Heart left ventricle (tissue), 16 donors: ENCODE data around the gene DLEU7. TPM values are rescaled to one million over a fixed set of nuclear protein-coding genes. Genes with fewer than 3 reads are reported as not detected.

Experiments used
- ATAC-seq, 4 donors: fragments of 200-7000 bp; cut with Tn5 transposase; one replicate each; pipeline ENCODE4 v1.9.1; 2020 to 2022; ENCODE audit warnings: moderate library complexity in 4 of 4, mild to moderate bottlenecking in 3 of 4, moderate number of reproducible peaks in 1 of 4
- DNase-seq, 5 donors: peaks; one replicate each; pipeline ENCODE4 v3.0.0-alpha.2; 2020
- H3K27ac ChIP-seq, 12 donors: fragments of 200-600 bp; sonication (generic) in 4 of 12; one replicate each; pipeline versions ENCODE4 v1.5.0 to v1.8.0; 2016 to 2022; ENCODE audit warnings: mild to moderate bottlenecking in 2 of 12
- H3K27me3 ChIP-seq, 9 donors: fragments of 200-600 bp; sonication (generic) in 2 of 9; one replicate each; pipeline versions ENCODE4 v1.5.1 to v1.8.0; 2016 to 2022; ENCODE audit warnings: mild to moderate bottlenecking in 3 of 9
- H3K36me3 ChIP-seq, 9 donors: fragments of 200-600 bp; sonication (generic) in 2 of 9; one replicate each; pipeline versions ENCODE4 v1.5.0 to v1.8.0; 2018 to 2022; ENCODE audit warnings: mild to moderate bottlenecking in 2 of 9
- H3K4me1 ChIP-seq, 12 donors: fragments of 200-600 bp; sonication (generic) in 4 of 12; one replicate each; pipeline versions ENCODE4 v1.5.0 to v1.8.0; 2016 to 2022; ENCODE audit warnings: mild to moderate bottlenecking in 3 of 12
- H3K4me3 ChIP-seq, 12 donors: fragments of 200-600 bp; sonication (generic) in 4 of 12; one replicate each; pipeline versions ENCODE4 v1.5.0 to v1.8.0; 2017 to 2022; ENCODE audit warnings: mild to moderate bottlenecking in 9 of 12, moderate library complexity in 4 of 12
- H3K9me3 ChIP-seq, 12 donors: fragments of 200-600 bp; sonication (generic) in 4 of 12; one replicate each; pipeline versions ENCODE4 v1.5.0 to v1.8.0; 2016 to 2022; ENCODE audit warnings: mild to moderate bottlenecking in 1 of 12
- POLR2A ChIP-seq, 2 donors: fragments of 450-650 bp; IDR thresholded peaks; one replicate each; pipeline ENCODE4 v1.6.1; 2017; ENCODE audit warnings: antibody characterized with exemption in 2 of 2, mild to moderate bottlenecking in 2 of 2, moderate library complexity in 2 of 2
- WGBS, 4 donors: extraction: QIAGEN DNeasy Blood & Tissue Kit in 2 of 4; methylation state at CpG; one replicate each; pipeline versions ENCODE4 v1.1.5 to v1.1.7; 2013 to 2018; 5-methylcytosine and 5-hydroxymethylcytosine counted together
- intact Hi-C, 10 donors: fragments of 100-400 bp; cut with DNase I; formaldehyde crosslinking; loops; one replicate each; pipeline versions ENCODE4 v1.11.1 to v1.14.2; 2022
- polyA plus RNA-seq, 2 donors: library from polyadenylated mRNA; stranded (reverse); fragments of 200-250 nt; gene quantifications; one replicate each; pipeline ENCODE4 v1.2.3, GENCODE V29; 2013
- total RNA-seq, 9 donors: library from RNA; depleted of rRNA in 2 of 9; stranded (reverse); fragments of >200 nt in 2 of 9; fragmentation: NEBNext Ultra II Directional in 3 of 9; extraction: Animal tissue kit (Norgen Biotek cat#: 25700) in 3 of 9; gene quantifications; one replicate each; pipeline versions ENCODE4 v1.1.0 to v1.2.4, GENCODE V29; 2016 to 2023
- TF ChIP-seq, protein P1 (sequence below), 12 donors: fragments of 200-600 bp; sonication (generic) in 4 of 12; IDR thresholded peaks; one replicate each; pipeline versions ENCODE4 v1.5.0 to v1.8.0; 2018 to 2022; ENCODE audit warnings: antibody characterized with exemption in 12 of 12, mild to moderate bottlenecking in 5 of 12
- donor health status: ischemic (EF 13 %, LVEDD 7.1; RV severe dilation, severe dysfunction).
- donor health status: healthy with polysubstance abuse.
- donor health status: DM: no; HTN: yes; CAD: no.
- donor health status: DM: no; HTN: no; CAD: no.
- donor health status: ischemic (EF 25% LVEDD 6.9; RV normal size, moderate dysfunction).
- donor health status: ischemic (EF 25% LVEDD 5.7; RV mildly dilated, moderate dysfunction).
- donor health status: healthy.
- donor health status: DM: yes; HTN: yes; CAD: no.
- donor health status: ischemic (EF 35%, LVEDD 5.7; RV mildly dilated, moderate dysfunction).
- donor health status: nonischemic (EF 11% LVEDD 7.7; RV severe dilation, severe dysfunction).
- donor health status: DM: yes; HTN: yes; CAD: no.
- donor health status: PGD.
- donor health status: ischemic (EF 29% LVEDD 5.4; RV normal size, mild dysfunction).
- donor health status: nonischemic (EF 23%, LVEDD 6.1; RV moderate dilation, normal function).

The DLEU7 gene
- total and polyA plus RNA-seq, 11 donors, result 0.06 to 0.93 (median 0.24) TPM; not detected in 7

DNA sequence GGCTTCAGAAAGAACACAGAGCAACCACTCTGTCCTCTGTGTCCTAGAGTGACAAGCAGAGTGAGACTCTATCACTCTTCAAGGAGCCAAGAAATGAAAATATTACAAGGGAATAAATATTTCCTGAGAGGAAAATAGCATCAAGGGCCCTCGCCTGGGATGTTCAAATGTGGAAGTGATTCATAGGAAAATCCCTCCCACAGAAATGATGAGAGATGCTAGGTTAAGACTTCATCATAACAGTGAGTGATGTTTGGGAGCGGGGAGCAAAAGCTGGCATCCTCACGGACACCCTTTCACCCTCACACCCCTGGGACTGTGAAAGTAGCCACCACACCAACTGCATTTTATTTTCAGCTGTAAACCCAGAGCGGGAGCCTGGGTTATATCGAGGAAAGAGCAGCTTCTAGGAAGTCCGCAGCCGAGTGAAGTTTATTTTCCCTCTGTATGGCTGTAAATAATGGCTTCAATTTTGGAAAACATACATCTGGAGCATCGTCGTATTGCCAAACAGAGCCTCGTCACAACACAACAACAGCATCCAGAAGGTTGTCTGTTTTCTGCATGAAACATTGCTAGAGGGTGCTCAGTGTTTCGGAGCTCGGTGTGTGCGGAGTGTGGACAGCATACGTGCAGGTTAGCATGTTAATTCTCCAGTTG is 54.8 kb downstream of the DLEU7 start:
- intact Hi-C loops, result loop anchor here in 1 of 10 donors (10.0 kb wide), 1 partner anchor 234 kb away; no protein-coding TSS in a partner anchor
- Histone ChIP-seq H3K27ac (no peak overlapping the region), H3K36me3 (no peaks in the 10 kb centered on the region), H3K9me3 (peaks cover 0 to 6% (median 0%) of the 10 kb centered on the region in 12 donors), H3K27me3 (no peaks in the 10 kb centered on the region), H3K4me1 (peaks cover 0 to 5% (median 0%) of the 10 kb centered on the region in 12 donors), H3K4me3 (no peak overlapping the region)
- ATAC-seq (no peak), DNase-seq (no peak)
- TF ChIP-seq, protein P1, sequence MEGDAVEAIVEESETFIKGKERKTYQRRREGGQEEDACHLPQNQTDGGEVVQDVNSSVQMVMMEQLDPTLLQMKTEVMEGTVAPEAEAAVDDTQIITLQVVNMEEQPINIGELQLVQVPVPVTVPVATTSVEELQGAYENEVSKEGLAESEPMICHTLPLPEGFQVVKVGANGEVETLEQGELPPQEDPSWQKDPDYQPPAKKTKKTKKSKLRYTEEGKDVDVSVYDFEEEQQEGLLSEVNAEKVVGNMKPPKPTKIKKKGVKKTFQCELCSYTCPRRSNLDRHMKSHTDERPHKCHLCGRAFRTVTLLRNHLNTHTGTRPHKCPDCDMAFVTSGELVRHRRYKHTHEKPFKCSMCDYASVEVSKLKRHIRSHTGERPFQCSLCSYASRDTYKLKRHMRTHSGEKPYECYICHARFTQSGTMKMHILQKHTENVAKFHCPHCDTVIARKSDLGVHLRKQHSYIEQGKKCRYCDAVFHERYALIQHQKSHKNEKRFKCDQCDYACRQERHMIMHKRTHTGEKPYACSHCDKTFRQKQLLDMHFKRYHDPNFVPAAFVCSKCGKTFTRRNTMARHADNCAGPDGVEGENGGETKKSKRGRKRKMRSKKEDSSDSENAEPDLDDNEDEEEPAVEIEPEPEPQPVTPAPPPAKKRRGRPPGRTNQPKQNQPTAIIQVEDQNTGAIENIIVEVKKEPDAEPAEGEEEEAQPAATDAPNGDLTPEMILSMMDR (IDR thresholded peaks at IDR 0.05), result no peak
- TF ChIP-seq POLR2A (IDR thresholded peaks at IDR 0.05), result no peak
- WGBS, 4 donors, result 85 to 89% (median 88%) methylated on average over 14 of the region's 14 CpGs

DNA sequence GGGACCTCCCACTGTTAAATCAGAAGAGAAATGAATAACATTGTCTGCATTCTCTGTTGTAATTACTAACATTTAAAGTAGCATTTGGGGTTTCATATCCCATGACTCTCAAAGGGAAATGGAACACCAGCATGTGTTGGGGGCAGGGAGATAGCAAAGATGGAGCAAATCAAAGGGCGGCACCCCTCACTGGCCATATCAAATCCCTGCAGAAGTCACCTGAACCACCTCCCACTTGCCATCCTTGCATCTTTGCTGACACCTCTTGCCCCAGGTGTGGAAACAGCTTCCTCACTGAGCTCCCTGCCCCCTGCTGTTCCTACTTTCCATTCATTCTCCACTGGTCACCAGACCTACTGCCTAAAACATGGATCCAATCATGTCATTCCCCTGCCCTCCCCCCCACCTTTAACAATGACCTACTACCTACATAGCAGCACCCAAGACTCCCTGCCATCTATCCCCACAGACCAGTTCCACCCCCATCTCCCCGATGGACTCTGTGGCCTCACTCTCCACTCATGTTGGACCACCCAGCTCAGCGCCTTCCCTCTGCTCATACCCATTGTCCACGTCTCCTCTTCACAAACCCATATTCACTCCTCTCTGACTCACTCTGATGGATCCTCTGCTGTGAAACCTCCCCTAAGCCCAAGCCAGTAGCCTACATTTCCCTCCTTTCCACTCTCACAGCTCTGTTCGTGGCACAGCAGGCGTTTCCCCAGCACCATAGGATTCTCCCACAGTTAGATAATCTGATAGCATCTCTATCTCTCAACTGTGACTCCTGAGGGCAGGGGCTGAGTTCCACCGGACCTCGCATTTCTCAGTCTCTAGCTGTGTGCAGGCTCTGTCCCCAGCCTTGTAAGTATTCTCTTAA is 55.9 kb downstream of the DLEU7 start:
- intact Hi-C loops, result loop anchor here in 1 of 10 donors (10.0 kb wide), 1 partner anchor 233 kb away; no protein-coding TSS in a partner anchor

DNA sequence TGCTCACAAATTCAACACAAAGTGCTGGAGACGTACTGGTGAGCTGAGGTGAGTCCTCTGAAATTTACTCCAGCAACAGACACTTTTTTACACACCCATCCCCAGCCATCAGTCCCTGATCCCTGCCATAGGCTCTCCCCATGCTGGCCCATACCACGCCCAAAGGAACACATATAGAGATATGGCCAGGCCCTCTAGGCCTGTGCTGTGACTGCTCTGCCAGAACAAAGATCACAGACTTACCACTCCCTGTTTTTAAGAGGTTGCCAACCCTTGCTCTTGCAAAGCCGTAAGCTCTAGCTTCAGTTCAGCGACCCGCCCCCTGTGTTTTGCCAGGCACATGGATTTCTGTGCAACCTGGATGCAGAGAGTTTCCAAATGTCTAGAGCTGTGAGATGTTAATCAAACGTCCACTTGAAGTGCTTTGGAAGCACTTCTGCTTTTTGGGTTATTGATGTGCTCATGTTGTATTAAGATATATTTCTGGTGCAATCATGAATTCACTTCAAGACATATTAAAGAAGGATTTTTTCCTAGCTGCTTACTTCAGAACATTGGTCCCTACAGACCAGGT is 59.7 kb downstream of the DLEU7 start:
- intact Hi-C loops, result loop anchor here in 1 of 10 donors (10.0 kb wide), 1 partner anchor 229 kb away; no protein-coding TSS in a partner anchor
- TF ChIP-seq POLR2A (IDR thresholded peaks at IDR 0.05), result no peak
- TF ChIP-seq, protein P1 (IDR thresholded peaks at IDR 0.05), result no peak
- H3K4me1 ChIP-seq, result peaks cover 0 to 5% (median 0%) of the 10 kb centered on the region in 12 donors
- H3K27ac ChIP-seq, result no peak overlapping the region
- DNase-seq, result no peak
- peaks cover 0 to 2% (median 0%) of the 10 kb centered on the region in 9 donors for H3K27me3 ChIP-seq
- H3K9me3 ChIP-seq, result no peaks in the 10 kb centered on the region
- ATAC-seq, result no peak
- H3K36me3 ChIP-seq, result no peaks in the 10 kb centered on the region
- 89 to 93% (median 91%) methylated on average over 6 of the region's 6 CpGs for WGBS, 4 donors
- no peak overlapping the region for H3K4me3 ChIP-seq

More for the DNA sequence above, 55.9 kb downstream of the DLEU7 start:
- Histone ChIP-seq H3K27me3 (no peaks in the 10 kb centered on the region), H3K4me1 (peaks cover 0 to 5% (median 0%) of the 10 kb centered on the region in 12 donors), H3K36me3 (no peaks in the 10 kb centered on the region), H3K9me3 (no peaks in the 10 kb centered on the region), H3K4me3 (no peak overlapping the region), H3K27ac (no peak overlapping the region)
- DNase-seq (no peak), ATAC-seq (no peak)
- no peak for TF ChIP-seq POLR2A (IDR thresholded peaks at IDR 0.05)
- TF ChIP-seq, protein P1 (IDR thresholded peaks at IDR 0.05), result no peak
- WGBS, 4 donors, result 90 to 96% (median 94%) methylated on average over 8 of the region's 8 CpGs
